GM12878 (cell line): ENCODE measurements around the gene KLK12.

Experiments
- CBX3 ChIP-seq: fragments of 200-600 bp; sonication (generic); IDR thresholded peaks from 2 replicates; pipeline ENCODE4 v1.6.1; 2016; ENCODE audit warnings: low read depth, borderline replicate concordance
- CTCF ChIP-seq, 3 experiments: IDR thresholded peaks in 2 of 3; conservative IDR thresholded peaks in 1 of 3; 2 replicates each; pipeline ENCODE4 v1.5.1; 2011; ENCODE audit warnings: low read depth in 3 of 3, low read length in 3 of 3, mild to moderate bottlenecking in 3 of 3, control low read depth in 2 of 3, moderate library complexity in 2 of 3, inconsistent platforms in 1 of 3, mixed read lengths in 1 of 3; ENCODE audit not compliant: control insufficient read depth in 2 of 3, insufficient read depth in 1 of 3; ENCODE audit errors: extremely low read depth in 1 of 3
- MXI1 ChIP-seq: fragments of 150-350 bp; IDR thresholded peaks from 2 replicates; pipeline ENCODE4 v1.6.1; 2011; ENCODE audit warnings: low read depth, mild to moderate bottlenecking, inconsistent platforms, low read length, improper control_type of control experiment
- RAD51 ChIP-seq: fragments of 450-650 bp; IDR thresholded peaks from 2 replicates; pipeline ENCODE4 v1.6.1; 2016; ENCODE audit warnings: moderate library complexity, mild to moderate bottlenecking, inconsistent platforms
- USF2 ChIP-seq: IDR thresholded peaks from 2 replicates; pipeline ENCODE4 v1.6.1; 2011; ENCODE audit warnings: low read depth, low read length, improper control_type of control experiment, borderline replicate concordance

DNA sequence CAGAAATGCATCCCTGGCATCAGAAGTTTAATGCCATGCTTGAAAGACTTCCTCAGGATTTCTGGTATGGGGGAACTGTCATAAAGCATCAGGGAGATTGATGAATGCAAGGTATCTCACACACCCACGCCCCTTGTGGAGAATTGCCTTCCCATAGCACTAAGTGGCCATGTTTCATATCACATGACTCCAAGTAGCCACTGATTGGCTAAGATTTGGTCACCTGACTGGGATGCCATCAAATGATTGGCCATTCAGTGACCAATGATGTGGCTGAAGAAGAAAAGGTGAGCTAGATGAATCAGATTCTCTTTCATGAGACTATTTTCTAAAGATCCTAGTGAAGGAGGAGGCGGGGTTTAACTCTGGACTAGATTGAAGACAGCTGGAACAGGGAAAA is 40.7 kb downstream of the KLK12 start:
- TF ChIP-seq CTCF (IDR thresholded peaks at IDR 0.05 in 2 of 3, conservative IDR thresholded peaks at IDR 0.05 in 1 of 3; ENCODE audit: control insufficient read depth in 2 of 3, extremely low read depth in 1 of 3, insufficient read depth in 1 of 3, low read depth in 3 of 3, low read length in 3 of 3) (no peak), MXI1 (no peak), USF2 (no peak), RAD51 (peak; percentile 40; the same call in 1 of the 2 replicates), CBX3 (no peak)
